Cortex of kidney (tissue), 1 donor: ENCODE measurements around the gene USP34.

ENCODE experiments used
- DNase-seq: peaks from one replicate; lab custom pipeline; 2025; lab: John Stamatoyannopoulos, UW

The USP34 gene

DNA sequence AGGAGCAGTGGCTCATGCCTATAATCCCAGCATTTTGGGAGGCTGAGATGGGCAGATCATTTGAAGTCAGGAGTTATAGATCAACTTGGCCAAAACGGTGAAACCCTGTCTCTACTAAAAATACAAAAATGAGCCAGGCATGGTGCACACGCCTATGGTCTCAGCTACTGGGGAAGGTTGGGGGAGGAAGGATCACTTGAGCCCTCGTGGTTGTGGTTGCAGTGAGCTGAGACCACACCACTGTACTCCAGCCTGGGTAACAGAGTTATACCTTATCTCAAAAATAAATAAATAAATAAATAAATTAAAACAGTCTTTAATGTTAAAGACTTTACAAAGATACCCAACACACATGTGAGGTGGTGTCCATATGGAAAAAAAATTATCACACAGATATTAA, 174.9 kb downstream of the USP34 start:
- DNase-seq = no peak

DNA sequence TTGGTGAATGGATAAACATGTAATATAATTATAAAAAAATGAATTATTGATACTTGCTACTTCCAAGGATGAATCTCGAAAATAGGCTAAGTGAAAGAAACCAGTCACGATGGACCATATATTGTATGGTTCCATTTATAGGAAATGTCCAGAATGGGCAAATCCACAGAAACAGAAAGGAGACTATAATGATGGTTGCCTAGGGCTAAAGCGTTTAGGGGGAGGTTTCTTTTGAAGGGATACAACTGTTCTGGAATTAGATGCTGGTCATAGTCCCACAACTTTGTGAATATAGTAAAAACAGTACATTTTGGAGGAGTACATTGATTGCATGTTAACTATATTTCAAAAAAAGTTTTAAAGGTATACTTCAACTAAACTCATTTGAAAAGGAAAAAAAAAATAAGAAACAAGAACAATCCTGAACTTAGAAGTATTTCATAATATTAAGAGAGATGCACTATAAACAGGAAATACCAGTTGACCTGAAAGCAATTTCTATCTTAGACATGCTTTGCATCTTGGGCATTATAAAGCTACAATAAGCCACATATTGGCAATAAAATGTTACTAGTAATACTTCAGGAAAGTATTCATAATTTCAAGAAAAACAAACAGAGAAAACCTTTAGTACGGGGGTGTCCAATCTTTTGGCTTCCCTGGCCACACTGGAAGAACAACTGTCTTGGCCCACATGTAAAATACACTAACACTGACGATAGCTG, 178.9 kb downstream of the USP34 start:
- no peak for DNase-seq

DNA sequence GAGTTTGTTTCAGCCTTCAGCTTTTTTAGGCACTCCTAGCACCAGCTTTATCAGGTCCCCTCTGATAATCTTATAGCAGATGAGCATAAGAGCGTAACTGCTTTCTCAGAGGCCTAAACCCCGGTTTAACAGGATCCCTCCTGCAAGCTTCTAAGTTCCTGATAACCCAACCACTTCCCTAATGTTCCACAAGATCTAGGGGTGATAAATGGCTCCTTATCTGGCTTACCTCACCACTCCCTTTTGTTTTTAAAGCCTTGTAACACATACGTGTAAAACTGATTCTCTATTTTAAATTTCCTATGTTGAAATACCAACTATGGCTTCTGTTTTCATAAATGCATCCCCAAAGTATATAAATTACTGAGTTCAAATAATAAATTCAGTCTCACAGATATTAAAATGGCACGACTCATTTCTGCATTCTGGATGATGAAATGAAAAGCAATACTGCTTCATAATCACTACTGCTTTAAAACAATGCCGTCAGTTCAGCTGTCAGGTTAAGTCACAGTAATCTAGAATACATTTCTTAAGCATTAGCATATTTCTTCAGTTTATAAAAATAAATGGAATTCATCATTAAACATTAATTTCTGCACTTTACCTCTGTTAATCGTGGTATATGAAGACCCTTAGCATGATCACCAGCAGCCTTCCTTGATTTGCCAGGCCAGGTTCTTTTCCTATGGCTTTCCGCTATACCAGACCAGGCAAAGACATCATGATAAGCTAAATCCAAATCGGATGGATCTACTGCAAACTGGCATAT, 182.6 kb downstream of the USP34 start:
- DNase-seq = no peak

DNA sequence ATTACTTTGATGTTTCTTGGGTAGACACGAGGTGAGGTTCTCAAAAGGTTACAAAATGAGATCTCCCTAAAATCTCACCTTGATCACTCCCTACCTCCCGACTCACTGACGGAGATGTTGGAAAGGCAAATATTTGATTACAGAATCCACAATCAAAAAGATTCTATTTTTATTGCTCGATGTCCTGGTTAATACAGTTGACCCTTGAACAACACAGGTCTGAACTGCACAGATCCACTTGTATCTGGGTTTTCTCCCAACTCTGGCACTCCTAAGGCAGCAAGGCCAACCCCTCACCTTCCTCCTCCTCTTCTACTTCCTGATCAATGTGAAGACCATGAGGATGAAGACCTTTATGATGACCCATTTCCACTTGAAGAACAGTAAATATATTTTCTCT, 183.6 kb downstream of the USP34 start:
- DNase-seq = no peak

DNA sequence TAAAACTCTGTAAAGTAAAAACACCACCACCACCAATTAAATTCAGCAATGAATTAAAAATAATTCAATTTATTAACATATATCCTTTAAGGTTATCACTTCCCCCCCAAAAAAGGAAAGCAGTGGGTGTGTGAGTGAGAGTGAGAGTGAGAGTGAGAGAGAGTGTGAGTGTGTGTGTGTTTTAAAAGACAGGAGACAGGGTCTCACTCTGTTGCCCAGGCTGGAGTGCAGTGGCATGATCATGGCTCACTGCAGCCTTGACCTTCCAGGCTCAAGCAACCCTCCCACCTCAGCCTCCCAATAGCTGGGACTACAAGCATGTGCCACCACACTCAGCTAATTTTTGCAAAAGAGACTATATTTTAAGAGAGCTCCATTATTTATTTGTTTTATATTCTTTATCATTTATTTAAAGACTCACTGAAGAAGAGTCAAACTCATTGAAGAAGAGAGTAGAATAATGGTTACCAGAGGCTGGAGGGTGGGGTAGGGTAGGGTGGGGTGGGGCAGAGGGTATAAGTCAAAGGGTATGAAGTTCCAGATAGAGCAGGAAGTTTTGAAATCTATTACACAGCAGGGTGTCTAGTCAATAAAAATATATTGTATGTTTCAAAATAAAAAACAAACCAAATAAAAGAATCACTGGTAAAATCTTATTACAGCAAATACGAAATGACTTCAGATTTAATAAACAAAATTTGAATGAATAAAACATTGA, 187.3 kb downstream of the USP34 start:
- DNase-seq = no peak

DNA sequence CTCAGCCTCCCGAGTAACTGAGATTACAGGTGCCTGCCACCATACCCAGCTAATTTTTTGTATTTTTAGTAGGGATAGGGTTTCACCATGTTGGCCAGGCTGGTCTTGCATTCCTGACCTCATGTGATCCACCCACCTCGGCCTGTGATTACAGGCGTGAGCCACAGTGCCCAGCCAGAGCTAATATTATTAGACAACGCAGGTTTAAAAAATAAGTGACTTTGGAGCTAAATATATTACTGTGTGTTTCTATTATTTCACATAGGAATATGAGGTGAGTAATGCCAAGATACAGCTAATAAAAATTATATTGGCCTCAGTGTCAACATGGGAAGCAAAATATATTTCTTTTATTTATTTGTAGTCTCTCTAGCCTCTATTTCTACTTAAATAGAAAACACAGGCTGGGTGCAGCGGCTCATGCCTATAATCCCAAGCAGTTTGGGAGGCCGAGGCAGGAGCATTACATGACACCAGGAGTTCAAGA, 188.7 kb downstream of the USP34 start:
- no peak for DNase-seq

DNA sequence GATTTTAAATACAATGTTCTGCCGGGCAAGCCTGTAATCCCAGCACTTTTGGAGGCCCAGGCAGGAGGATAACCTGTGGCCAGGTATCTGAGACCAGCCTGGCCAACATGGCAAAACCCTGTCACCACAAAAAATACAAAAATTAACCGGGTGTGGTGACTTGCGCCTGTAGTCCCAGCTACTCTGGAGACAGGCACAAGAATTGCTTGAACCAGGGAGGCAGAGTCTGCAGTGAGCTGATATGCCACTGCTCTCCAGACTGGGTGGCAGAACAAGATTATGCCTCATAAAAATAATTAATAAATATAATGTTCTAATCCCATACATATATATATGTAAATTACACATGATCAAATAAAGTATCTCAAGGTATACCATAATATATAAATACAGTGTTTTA, 189.6 kb downstream of the USP34 start:
- no peak for DNase-seq

DNA sequence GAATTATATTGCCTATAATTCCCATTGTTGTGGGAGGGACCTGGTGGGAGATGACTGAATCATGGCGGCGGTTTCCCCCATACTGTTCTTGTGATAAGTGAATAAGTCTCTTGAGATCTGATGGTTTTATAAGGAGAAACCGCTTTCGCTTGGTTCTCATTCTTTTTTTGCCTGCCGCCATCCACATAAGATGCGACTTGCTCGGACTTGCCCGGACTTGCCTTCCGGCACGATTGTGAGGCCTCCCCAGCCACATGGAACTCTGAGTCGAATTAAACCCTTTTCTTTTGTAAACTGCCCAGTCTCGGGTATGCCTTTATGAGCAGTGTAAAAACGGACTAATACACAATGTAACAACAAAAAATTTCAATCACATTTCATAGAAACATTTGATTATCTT, 193.1 kb downstream of the USP34 start:
- no peak for DNase-seq

DNA sequence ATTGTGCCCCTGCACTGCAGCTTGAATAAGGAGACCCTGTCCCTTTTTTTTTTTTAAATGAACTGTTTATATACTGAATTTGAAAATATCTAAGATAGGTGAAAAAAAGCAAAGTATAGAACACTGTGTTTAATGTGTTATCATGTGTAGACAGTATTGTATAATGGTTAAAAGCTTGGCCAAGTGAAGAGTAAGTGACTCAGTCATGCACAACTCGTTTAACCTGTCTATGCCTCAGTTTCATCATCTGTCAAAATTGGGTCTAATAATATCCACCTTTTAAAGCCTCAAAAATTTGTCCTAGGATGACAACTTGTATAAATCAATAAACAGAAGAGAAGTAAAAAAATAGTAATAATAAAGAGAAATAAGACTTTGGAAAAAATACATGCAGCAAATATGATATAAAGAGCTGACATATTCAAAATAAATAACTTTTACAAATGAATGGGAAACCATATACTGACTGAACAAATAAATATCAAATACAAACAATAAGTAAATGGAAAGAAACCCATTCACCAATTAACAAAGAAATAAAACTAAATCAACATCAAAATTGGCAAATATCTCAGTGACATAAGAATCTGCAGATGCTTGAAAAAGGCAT, 195.2 kb downstream of the USP34 start:
- no peak for DNase-seq

DNA sequence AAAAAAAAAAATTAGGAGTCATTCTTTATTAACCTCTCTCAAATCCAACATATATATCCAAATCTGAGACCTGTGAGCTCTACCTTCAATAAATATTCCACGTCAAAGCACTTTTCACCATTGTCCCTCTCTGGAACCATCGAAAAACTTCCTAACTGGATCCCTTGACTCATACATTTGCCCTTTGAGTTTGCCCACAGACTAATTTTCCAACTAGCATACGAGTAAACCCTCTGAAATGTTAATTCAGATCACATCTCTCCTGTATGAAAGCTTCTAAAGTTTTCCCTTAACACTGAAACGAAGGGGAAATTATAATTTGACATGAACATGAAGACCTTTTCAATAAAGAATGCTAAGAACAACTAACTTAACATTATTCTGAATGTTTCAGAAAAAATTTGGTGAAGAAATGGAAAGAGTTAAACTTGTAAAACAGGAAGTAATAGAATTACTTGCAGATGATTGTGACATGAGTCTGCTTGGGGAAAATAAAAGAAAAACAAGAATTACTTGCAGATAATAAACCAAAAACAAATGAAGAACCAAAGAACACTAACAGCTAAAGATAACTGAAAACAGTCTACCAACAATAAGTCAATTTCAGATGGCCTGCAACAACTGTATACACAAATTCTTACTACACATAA, 198.3 kb downstream of the USP34 start:
- no peak for DNase-seq

DNA sequence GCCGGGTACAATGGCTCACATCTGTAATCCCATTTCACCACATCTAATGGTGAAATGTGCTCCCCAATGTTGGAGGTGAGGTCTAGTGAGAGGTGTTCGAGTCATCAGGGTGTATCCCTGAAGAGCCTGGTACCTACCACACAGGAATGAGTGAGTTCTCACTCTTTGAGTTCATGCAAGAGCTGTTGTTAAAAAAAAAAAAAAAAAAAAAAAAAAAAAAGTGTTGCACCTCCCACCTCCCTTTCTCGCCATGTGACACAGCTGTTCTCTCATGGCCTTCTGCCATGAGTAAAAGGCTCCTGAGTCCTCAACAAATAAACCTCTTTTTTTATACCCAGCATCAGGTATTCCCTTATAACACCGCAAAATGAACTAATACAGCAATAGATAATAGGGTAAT, 202.6 kb downstream of the USP34 start:
- DNase-seq = no peak

DNA sequence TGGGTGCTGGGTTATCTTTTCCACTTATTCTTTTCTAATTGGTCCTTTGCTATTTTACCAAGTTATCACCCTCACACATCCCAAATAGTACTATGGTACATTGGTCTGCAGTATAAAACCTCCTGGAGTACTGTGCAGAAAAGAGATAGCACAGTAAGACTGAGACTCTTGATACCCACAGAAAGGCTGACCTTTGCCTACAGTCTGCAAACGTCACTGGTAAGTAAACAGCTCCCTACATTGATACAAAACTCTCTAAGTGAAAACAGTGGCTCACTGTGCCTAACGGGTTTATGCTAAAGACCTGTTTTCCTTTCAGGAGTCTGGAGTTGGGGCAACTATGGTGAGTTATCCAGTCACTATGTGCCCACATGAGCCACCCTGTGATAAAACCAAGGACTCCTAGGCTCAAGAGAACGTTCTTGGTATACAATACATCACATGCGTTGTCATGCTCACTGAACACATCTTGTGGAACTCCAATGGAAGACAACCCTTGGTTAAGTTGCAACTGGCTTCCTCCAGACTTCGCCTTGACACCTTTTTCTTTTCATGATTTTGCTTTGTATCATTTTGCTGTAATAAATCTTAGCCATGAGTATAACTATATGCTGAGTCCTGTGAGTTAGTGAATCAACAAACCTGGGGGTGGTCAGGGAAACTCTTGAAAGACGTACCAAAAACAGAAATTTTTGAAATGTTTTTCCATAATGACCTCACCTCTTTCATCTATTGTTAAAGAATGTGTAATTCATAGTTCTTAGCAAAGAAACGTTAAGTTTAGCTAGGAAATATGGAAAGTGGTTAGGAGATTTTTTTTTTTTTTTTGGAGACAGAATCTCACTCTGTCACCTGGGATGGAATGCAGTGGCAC, 204.0 kb downstream of the USP34 start:
- DNase-seq = no peak

DNA sequence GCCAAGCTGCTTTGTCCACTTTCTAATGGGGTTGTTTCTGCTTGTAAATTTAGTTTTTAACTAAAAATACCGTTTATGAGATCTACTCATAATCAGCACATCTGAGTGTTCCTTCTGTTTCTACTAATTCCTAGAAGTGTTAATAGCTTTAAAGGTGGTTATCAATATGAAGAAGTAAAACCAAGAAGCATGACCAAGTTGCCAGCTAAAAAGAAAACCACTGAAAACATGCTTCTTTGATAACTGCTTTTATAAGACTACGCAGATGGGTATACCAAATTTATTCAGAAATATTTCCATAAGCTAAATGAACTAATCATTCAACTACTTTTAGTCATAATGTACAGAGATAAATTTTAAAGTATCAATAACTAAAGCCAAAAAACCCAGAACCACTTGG, 207.1 kb downstream of the USP34 start:
- DNase-seq = no peak

DNA sequence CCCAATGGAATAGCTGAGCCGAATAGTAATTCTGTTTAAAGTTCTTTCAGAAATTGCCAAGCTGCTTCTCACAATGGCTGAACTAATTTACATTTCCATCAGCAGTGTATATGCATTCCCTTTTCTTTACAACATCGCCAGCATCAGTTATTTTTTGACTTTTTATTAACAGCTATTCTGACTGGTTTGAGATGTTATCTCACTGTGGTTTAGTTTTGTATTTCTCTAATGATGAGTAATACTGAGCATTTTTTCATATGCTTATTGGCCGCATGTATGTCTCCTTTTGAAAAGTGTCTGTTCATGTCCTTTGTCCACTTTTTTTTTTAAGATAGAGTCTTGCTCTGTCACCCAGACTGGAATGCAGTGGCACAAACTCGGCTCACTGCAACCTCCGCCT, 208.2 kb downstream of the USP34 start:
- no peak for DNase-seq

DNA sequence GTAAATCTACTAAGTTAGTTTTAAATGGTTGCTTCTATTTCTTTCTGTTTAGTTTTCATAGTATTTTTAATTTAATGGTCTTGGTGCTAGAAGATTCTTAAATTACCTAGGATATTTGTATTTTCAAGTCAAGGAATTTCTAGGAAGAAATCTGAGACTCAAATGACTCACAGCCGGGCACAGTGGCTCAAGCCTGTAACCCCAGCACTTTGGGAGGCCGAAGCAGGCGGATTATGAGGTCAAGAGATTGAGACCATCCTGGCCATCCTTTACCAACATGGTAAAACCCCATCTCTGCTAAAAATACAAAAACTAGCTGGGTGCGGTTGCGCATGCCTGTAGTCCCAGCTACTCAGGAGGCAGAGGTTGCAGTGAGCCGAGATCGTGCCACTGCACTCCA, 213.4 kb downstream of the USP34 start:
- DNase-seq = no peak

DNA sequence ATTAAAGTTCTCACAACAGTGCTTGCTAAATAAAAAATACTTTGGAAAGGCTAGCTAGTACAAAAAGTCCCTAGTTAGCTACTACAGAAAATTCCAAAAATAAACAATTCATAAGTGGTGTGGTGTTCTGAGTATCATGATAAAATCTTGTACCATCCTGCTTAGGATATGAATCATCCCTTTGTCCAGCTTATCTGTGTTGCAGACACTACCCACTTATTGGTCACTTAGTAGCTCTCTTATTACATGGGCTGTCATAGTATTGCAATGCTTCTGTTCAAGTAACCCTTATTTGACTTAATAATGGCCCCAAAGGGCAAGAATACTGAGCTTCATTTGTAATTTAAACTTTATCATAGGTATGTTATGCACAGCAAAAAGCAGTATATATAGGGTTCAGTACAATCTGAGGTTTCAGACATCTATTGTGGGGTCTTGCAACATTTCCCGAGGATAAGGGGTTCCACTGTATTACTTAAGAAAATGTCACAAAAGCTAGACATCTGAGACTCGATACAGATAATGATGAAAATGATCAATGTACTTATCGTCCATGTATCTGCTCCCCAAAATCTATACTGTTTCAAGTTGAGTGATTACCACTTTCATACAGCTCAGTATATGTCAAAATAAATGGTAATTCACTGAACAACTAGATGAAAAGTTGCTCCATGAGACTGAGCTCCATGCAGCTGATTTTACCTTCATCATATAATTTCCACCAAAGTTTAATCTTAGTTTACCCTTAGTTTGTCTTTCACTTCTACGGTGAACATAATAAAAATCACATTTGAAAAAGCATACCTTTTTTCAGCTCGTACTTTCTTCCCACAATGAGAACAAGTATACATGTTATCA, 215.1 kb downstream of the USP34 start:
- DNase-seq = no peak

DNA sequence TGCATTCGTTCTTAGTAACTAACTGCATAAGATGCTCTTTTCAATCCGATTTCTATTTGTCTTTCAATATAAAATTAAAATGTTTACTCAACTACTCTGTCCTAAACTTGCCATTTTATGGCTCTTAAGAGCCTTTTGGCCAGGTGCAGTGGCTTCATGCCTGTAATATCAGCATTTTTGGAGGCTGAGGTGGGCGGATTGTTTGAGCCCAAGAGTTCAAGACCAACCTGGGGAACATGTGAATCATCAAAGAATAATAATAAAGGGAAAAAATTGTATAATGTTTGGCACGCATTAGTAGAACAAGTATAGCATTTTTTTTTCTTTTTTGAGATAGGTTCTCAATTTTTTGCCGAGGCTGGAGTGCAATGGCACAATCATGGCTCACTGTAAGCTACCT, 216.4 kb downstream of the USP34 start:
- no peak for DNase-seq

DNA sequence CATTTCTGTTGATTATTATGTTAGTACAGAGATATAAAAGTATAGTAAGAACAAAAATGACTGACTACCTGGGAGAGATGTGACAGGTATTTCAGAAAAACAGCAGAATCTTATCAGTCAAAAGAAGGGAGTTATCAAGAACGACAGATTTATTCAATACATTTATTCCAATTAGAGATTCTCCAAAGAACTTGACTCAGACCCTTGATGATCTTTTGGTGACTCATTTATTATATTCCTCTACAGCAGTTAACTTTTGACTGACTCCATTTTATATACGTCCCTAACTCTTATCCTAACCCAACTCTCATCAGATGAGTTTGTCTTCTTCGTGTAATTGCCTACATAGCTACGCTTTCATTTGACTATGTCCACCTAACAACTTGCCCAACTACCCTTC, 217.8 kb downstream of the USP34 start:
- DNase-seq = no peak

DNA sequence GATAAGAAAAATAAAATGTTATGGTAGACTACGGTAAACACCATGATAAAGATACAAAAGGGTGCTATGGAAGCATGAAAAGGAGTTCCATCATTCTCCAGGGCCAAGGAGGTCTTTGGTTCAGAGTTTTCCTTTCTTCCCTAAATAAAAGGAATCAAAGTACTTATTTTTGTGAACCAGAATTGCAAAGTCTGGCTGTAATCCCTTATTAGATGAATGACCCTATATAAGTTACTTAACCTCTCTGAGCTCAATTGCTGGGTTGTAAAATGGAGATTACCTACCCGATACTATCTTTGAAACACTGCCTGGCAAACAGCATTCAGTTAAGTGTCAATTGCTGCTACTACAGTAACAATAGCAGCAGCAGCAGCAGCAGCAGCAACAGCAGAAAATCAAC, 218.9 kb downstream of the USP34 start:
- no peak for DNase-seq

DNA sequence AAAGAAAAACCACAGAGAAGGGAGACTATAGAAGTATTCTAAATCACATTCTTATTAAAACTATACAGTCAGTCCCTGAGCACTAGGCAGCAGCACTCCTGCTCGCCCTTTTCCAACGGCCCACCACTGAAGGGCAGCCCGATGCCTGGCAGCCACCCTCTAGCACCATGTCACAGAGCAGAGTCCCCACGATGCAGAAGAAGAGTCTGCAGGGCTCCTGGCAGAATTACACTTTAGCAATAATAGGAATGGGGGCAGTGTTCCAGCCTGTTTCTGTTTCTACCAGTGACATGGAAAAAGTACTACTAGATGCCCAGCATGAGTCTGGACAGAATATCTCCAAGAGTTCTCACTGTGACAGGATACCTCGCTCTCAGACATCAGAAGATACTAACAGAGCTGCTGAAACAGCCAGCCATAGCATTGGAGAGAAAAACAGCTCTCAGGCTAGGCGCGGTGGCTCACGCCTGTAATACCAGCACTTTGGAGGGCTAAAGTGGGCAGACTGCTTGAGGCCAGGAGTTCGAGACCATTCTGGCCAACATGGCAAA, 221.3 kb downstream of the USP34 start:
- DNase-seq = no peak
